C4-2B (cell line): Measurements from ENCODE around the gene NKIRAS2.

Experiments
- H3K27ac ChIP-seq: fragments of 450-650 bp; 2 replicates; pipeline ENCODE4 v1.5.1; 2017
- ZFX ChIP-seq: fragments of 450-650 bp; IDR thresholded peaks from 2 replicates; pipeline ENCODE4 v1.6.1; 2017
- TF ChIP-seq, protein P1 (sequence below): fragments of 450-650 bp; conservative IDR thresholded peaks from 2 replicates; pipeline ENCODE4 v1.5.1; 2017; ENCODE audit warnings: mild to moderate bottlenecking

NKIRAS2 gene

DNA sequence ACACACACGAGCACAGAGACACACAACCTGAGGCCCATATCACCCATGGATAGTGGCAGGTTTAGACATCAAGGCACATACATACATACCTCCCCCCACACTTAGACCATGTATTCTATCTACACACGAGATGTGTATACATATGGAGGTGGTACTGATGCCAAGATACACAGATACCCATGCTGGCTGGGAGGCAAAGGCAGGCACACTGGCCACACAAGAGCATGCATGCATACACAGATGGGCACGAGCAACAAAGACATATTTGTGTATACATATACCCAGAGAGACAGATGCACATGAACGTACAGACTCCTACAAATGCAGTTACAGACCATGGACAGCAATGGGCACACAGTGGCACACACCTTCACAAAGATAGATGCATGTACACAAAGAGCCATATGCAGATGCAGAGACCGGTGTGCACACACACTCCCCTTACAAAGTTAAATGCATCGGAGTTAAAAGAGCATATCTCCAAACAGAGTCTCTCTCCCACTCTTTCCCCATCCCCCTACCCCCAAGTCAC, 32.5 kb downstream of the NKIRAS2 start:
- no peak for TF ChIP-seq ZFX
- H3K27ac ChIP-seq: no peak overlapping the region

DNA sequence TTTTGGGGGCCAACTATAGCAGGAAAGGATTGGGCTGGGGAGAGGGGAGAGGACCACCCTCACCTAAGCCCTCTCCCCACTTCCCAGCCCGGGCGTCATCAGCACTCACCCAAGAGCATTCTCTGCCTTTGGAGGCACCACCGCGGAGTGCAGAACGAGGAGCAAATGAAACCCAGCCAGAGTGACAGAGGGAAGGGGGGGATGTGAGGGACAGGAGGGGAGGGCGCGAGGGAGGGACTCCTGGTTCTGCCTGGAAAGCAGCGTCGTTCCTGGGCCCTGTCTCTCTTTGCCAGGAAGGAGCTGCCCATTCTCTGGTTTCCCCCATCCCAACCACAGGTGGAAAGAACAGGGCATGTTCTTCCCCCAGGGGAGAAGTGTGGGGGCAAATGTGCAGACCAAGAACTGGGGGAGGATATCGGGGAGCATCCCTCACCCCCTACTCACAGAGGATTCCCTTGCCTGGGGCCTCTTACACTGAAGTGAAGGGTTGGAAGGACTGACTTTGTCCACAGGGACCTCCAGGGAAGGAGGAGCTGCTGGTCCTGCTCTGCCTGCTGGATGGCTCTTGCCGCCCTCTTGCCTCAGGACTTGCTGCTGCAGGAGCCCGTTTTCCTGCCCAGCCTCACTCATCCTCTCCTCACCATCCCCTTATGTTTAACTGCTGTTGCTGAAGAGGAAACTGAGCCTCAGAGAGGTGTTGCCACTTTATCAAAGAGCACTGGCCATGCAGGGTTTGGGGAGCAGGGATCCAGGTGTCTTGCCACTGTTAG, 34.0 kb downstream of the NKIRAS2 start:
- H3K27ac ChIP-seq: no peak overlapping the region
- TF ChIP-seq, protein P1, sequence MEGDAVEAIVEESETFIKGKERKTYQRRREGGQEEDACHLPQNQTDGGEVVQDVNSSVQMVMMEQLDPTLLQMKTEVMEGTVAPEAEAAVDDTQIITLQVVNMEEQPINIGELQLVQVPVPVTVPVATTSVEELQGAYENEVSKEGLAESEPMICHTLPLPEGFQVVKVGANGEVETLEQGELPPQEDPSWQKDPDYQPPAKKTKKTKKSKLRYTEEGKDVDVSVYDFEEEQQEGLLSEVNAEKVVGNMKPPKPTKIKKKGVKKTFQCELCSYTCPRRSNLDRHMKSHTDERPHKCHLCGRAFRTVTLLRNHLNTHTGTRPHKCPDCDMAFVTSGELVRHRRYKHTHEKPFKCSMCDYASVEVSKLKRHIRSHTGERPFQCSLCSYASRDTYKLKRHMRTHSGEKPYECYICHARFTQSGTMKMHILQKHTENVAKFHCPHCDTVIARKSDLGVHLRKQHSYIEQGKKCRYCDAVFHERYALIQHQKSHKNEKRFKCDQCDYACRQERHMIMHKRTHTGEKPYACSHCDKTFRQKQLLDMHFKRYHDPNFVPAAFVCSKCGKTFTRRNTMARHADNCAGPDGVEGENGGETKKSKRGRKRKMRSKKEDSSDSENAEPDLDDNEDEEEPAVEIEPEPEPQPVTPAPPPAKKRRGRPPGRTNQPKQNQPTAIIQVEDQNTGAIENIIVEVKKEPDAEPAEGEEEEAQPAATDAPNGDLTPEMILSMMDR: no peak
- TF ChIP-seq ZFX: no peak

DNA sequence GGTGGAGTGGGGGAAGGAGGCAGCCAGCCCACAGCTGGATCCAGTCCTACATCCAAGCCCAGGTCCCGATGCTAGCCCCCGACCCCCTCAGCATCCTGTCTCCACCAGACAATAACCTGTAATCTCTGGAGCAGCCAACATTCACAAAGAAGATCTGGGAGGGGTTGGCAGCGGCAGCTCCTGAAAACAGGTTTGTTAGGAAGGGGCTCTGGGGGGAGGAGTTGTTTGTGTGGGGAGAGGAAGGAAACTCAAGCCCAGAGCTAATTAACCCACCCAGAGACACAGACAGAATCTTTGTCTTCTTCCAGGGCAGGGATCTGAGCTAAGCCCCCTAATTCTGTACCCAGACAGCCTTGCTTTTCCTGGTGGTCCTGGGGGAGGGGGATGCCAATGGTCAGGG, 35.1 kb downstream of the NKIRAS2 start:
- TF ChIP-seq ZFX: no peak
- TF ChIP-seq, protein P1: no peak
- no peak overlapping the region for H3K27ac ChIP-seq

DNA sequence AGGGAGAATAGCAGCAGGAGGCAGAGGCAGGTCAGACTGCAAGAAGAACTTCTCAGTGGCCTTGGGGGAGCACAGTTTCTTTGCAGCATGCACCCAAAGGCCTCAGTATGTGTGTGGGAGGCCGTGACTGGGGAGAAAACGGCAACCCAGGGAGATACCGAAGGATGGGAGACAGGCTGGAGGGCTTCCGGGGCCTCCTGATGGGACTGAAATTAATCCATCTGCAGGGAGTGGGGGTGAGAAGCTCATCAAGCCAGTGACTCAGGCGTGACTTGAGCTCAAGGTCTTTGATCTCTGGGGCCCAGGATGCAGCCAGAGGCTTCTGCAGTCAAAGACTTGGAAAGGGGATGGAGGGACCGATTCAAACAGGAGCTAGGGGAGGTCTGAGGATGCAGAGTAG, 35.6 kb downstream of the NKIRAS2 start:
- TF ChIP-seq, protein P1: no peak
- no peak for TF ChIP-seq ZFX
- no peak overlapping the region for H3K27ac ChIP-seq

DNA sequence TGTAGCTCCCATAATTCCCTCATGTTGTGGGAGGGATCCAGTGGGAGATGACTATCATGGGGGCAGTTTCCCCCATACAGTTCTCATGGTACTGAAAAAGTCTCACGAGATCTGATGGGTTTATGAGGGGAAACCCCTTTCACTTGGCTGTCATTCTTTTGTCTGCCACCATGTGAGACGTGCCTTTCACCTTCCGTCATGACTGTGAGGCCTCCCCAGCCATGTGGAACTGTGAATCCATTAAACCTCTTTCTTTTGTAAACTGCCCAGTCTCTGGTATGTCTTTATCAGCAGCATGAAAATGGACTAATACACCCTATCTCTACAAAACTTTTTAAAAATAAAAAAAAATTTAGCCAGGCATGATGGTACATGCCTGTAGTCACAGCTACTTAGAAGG, 36.7 kb downstream of the NKIRAS2 start:
- TF ChIP-seq, protein P1: no peak
- no peak for TF ChIP-seq ZFX
- no peak overlapping the region for H3K27ac ChIP-seq

DNA sequence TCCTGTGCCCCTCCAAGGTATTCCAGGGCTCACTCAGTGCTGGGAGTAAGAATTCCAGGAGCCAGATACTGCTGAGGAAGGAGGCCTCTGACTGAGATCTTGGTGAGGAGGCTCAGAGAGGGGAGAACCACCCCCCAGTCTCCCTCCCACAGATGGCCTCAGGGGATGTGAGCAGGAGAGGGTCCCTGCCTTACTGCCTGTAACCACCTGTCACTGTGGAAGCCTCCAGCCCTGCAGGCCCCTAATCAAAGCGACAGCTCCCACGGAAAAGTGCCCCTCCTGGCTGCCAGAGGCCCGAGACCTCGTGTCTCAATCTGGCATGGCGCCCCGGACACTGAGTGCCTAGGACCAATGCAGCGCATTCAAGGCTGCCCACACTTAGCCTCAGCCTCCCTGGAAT, 38.2 kb downstream of the NKIRAS2 start:
- no peak overlapping the region for H3K27ac ChIP-seq
- no peak for TF ChIP-seq ZFX
- TF ChIP-seq, protein P1: no peak

DNA sequence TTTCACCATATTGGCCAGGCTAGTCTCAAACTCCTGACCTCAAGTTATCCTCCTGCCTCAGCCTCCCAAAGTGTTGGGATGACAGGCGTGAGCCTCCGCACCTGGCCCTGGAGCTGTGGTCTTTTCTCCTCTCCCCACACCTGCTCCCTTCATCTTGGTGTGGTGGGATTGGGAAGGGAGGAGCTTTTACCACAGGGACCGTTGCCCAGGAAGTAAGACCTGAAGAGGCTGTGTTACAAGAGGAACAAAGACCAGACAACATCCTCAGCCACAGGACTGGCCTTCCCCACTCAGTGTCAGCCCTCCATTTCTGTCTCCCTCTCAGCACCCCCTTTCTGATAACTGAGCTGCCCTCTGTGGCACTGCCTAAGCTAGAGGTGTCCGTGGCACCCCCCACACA, 39.9 kb downstream of the NKIRAS2 start:
- H3K27ac ChIP-seq: no peak overlapping the region
- TF ChIP-seq, protein P1: no peak
- no peak for TF ChIP-seq ZFX

DNA sequence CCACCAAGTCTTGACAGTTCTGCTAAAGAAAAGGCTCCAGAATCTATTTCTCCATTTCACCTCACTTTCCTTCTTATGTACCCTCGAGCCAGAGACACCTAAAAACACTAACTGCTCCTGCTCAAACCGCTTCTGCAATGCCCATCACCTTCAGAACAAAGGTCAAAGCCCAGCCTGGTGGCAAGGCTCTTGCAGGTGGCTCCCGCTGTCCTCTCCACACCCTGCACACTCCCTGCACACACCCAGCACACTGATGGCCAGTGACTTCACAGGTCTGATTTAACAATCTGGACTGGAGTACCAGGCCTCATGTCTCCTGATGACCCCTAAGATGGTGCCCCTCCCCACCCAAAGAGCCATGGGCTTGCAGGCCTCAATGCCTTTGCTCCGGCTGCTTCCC, 40.3 kb downstream of the NKIRAS2 start:
- H3K27ac ChIP-seq: no peak overlapping the region
- TF ChIP-seq ZFX: no peak
